RWPE2 (cell line): ENCODE data around the gene SLC25A52.
"Not testable (repeated sequence)": the region's sequence is repeated elsewhere in the genome, so short reads cannot be mapped to it uniquely, and the experiment has no call there.

Experiments
- ATAC-seq: fragments of 200-7000 bp; cut with Tn5 transposase; 3 replicates; pipeline ENCODE4 v1.9.1; 2021; ENCODE audit warnings: low read depth
- DNase-seq: peaks from one replicate; pipeline ENCODE4 v3.0.0-alpha.2; 2020; ENCODE audit warnings: low spot score
- H3K27ac ChIP-seq: fragments of 450-650 bp; 2 replicates; pipeline ENCODE4 v1.5.1; 2017; ENCODE audit warnings: mild to moderate bottlenecking; ENCODE audit not compliant: poor library complexity, severe bottlenecking
- H3K27me3 ChIP-seq: fragments of 250-450 bp; sonication (Bioruptor Pico); 2 replicates; pipeline ENCODE4 v1.5.1; 2021; ENCODE audit warnings: mild to moderate bottlenecking, moderate library complexity; ENCODE audit not compliant: insufficient read depth, poor library complexity, severe bottlenecking
- H3K36me3 ChIP-seq: fragments of 250-450 bp; sonication (Bioruptor Pico); 2 replicates; pipeline ENCODE4 v1.5.1; 2020; ENCODE audit warnings: low read depth, mild to moderate bottlenecking, moderate library complexity
- H3K4me1 ChIP-seq: fragments of 250-450 bp; sonication (Bioruptor Pico); 2 replicates; pipeline ENCODE4 v1.5.1; 2021; ENCODE audit warnings: mild to moderate bottlenecking, moderate library complexity; ENCODE audit not compliant: insufficient read depth, poor library complexity, severe bottlenecking
- H3K4me3 ChIP-seq: fragments of 250-450 bp; sonication (Bioruptor Pico); 2 replicates; pipeline ENCODE4 v1.5.1; 2021; ENCODE audit warnings: mild to moderate bottlenecking, moderate library complexity; ENCODE audit not compliant: severe bottlenecking
- H3K9me3 ChIP-seq: fragments of 250-450 bp; sonication (Bioruptor Pico); 2 replicates; pipeline ENCODE4 v1.5.1; 2021; ENCODE audit warnings: mild to moderate bottlenecking, moderate library complexity; ENCODE audit not compliant: severe bottlenecking
- TF ChIP-seq, protein P1 (sequence below): fragments of 450-650 bp; IDR thresholded peaks from one replicate; pipeline ENCODE4 v1.5.1; 2017; ENCODE audit warnings: mild to moderate bottlenecking, moderate library complexity; ENCODE audit not compliant: poor library complexity, severe bottlenecking

Gene SLC25A52

GRCh38 chr18:31731628-31732027 lies 29.1 kb downstream of the SLC25A52 start:
- Histone ChIP-seq H3K27ac (no peak overlapping the region), H3K4me1 (no peaks in the 10 kb centered on the region), H3K4me3 (no peak overlapping the region), H3K9me3 (no peaks in the 10 kb centered on the region), H3K36me3 (no peaks in the 10 kb centered on the region), H3K27me3 (no peaks in the 10 kb centered on the region)
- TF ChIP-seq, protein P1, sequence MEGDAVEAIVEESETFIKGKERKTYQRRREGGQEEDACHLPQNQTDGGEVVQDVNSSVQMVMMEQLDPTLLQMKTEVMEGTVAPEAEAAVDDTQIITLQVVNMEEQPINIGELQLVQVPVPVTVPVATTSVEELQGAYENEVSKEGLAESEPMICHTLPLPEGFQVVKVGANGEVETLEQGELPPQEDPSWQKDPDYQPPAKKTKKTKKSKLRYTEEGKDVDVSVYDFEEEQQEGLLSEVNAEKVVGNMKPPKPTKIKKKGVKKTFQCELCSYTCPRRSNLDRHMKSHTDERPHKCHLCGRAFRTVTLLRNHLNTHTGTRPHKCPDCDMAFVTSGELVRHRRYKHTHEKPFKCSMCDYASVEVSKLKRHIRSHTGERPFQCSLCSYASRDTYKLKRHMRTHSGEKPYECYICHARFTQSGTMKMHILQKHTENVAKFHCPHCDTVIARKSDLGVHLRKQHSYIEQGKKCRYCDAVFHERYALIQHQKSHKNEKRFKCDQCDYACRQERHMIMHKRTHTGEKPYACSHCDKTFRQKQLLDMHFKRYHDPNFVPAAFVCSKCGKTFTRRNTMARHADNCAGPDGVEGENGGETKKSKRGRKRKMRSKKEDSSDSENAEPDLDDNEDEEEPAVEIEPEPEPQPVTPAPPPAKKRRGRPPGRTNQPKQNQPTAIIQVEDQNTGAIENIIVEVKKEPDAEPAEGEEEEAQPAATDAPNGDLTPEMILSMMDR: no peak
- ATAC-seq (no peak), DNase-seq (no peak)

- H3K27me3 ChIP-seq, H3K9me3 ChIP-seq, DNase-seq, H3K4me1 ChIP-seq, ATAC-seq, H3K36me3 ChIP-seq, H3K4me3 ChIP-seq, H3K27ac ChIP-seq: not testable (repeated sequence)
Observed at GRCh38 chr18:31729196-31729595, 31.5 kb downstream of the SLC25A52 start.

DNA sequence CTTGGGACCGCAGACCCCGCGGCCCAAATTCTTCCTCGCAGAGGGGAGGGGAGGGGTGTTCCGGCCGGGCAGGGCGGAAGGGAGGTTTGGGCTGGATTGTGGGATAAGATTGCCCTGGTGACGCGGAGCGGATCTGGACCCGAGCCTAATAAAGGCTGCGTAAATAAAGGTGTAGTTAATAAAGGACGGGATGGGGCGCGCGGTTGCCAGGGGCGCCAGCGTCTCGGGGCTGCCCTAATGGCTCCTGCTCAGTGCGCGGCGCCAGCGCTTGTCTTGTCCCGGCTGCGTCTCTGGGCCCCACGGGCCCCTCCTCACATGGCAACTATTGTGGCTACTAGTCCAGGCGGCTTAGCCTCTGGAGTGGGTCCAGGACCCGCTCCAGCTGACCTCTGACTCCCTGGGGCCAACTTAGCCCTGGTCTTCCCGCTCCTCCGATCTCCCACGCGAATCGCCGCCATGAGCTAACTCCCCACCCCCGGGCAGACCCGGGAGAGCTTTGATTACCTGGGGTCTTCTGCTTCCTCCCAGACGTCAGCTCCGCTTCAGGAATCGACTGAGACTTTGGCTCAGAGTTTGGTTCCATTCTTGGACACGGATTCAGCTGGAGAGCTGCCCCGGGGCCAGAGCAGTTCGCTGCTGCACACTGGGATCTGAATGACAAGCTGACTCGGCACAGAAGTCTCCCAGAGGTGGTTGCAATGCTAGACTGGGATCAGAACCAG lies 36.5 kb downstream of the SLC25A52 start:
- H3K27ac ChIP-seq: no peak overlapping the region
- peak; percentile 59 for ATAC-seq
- TF ChIP-seq, protein P1: no peak
- H3K4me3 ChIP-seq: peak overlapping the region; percentile 26
- DNase-seq: no peak
- no peaks in the 10 kb centered on the region for H3K9me3 ChIP-seq
- H3K4me1 ChIP-seq: no peaks in the 10 kb centered on the region
- no peaks in the 10 kb centered on the region for H3K36me3 ChIP-seq
- H3K27me3 ChIP-seq: no peaks in the 10 kb centered on the region

DNA sequence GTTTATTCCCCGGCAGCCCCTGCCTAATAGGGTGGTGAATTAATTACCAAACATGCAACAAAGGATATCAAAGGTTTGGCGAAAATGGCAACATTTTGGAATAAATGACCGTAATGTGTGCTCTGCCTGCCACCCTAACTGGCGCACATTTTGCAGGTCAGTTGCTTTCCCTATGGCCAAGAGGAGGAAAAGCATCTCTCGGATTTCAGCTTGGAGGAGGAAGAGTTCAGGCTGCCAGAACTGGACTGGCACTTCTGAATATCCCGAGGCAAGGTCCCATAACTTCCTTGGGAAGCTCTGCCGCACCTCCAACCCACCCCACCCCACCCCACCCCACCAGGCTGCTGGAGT lies 37.1 kb downstream of the SLC25A52 start:
- H3K4me3 ChIP-seq: peak overlapping the region; percentile 26

DNA sequence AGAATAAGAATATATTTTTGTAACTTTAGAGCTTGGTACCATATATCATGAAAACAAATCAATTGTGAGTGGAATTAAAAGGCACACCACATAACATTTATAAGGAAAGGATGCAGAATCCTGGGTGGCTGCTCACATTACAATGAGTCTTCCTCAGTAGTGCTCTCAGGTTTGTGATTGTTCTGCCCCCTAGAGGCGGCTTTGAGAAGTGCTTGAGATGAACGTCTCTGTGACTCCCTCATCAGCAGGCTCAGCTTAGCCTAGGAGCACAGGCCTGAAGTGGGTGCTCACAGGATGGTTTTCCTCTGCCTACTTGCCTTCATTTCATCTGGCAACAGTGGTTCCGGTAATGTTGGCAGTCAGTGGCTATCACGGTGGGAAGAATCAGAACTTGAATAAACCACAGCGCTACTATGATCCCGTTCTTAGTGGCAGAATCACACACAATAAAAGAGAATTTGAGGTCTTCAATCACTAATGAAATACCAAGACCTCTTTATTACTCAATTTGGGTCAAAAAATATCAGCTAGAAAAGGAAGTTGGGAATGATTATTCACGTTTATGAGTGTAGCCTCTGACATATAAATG lies 38.2 kb downstream of the SLC25A52 start:
- Histone ChIP-seq H3K4me1 (no peaks in the 10 kb centered on the region), H3K36me3 (no peaks in the 10 kb centered on the region), H3K27ac (no peak overlapping the region), H3K9me3 (no peaks in the 10 kb centered on the region), H3K27me3 (no peaks in the 10 kb centered on the region), H3K4me3 (no peak overlapping the region)
- no peak for DNase-seq
- TF ChIP-seq, protein P1: peak; percentile 91
- ATAC-seq: peak; percentile 90

More for the DNA sequence above, 37.1 kb downstream of the SLC25A52 start:
- H3K27me3 ChIP-seq: no peaks in the 10 kb centered on the region
- no peak overlapping the region for H3K27ac ChIP-seq
- H3K9me3 ChIP-seq: no peaks in the 10 kb centered on the region
- ATAC-seq: peak; percentile 26; the same call in 1 of the 3 replicates
- H3K4me1 ChIP-seq: no peaks in the 10 kb centered on the region
- DNase-seq: no peak
- TF ChIP-seq, protein P1: no peak
- H3K36me3 ChIP-seq: no peaks in the 10 kb centered on the region
